ENCODE results near the gene DECR2. TPM values are rescaled to one million over a fixed set of nuclear protein-coding genes. Genes with fewer than 3 reads are reported as not detected.

The DECR2 gene
- total and polyA plus RNA-seq, 2 of the 13 experiments (the other 11 are each of a cell fraction or from before 2014, with no cell fraction given), result 36.3 to 44.6 TPM

DNA sequence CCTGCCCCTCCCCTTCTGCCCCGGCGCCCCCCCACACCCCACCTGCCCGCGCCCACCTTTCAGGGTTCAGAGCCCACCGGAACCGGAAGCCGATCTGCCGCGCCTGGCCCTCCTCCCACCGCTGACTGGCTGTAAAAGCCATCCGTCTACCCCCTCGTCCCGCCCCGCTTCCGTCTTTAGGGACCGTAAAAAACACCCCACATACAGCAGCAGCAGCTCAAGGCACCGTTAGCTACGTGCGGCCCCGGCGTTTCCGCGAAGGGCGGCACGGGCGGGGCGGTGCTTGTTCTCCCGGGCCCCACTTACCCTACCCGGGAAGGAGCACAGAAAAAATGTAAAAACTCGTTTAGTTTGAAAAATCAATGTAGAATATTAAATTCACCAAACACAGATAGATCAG, 31.2 kb upstream of the DECR2 start, which contains the start of gene MRPL28 (continued):
- TF ChIP-seq RAD51 (IDR thresholded peaks at IDR 0.05; ENCODE audit: borderline replicate concordance), result no peak
- peak; percentile 94 for TF ChIP-seq PBX2 (CRISPR knock-in tag; IDR thresholded peaks at IDR 0.05)
- TF ChIP-seq ZNF816 (CRISPR knock-in tag; IDR thresholded peaks at IDR 0.05; ENCODE audit: borderline replicate concordance), result no peak
- TF ChIP-seq KLF16 (CRISPR knock-in tag; IDR thresholded peaks at IDR 0.05), result no peak
- no peak for TF ChIP-seq ZNF496 (CRISPR knock-in tag; IDR thresholded peaks at IDR 0.05; ENCODE audit: insufficient replicate concordance)
- no peak for TF ChIP-seq KLF6 (CRISPR knock-in tag; IDR thresholded peaks at IDR 0.05)
- TF ChIP-seq SP4 (CRISPR knock-in tag; IDR thresholded peaks at IDR 0.05), result peak; percentile 87
- peak; percentile 89 for TF ChIP-seq ELF1 (CRISPR knock-in tag; IDR thresholded peaks at IDR 0.05)
- no peak for TF ChIP-seq EED (CRISPR knock-in tag; IDR thresholded peaks at IDR 0.05)
- TF ChIP-seq SP1 (IDR thresholded peaks at IDR 0.05), result no peak
- TF ChIP-seq SP1 (CRISPR knock-in tag; IDR thresholded peaks at IDR 0.05), result peak; percentile 90
- no peak for TF ChIP-seq ZSCAN20 (CRISPR knock-in tag; IDR thresholded peaks at IDR 0.05; ENCODE audit: borderline replicate concordance)
- TF ChIP-seq, protein P1, sequence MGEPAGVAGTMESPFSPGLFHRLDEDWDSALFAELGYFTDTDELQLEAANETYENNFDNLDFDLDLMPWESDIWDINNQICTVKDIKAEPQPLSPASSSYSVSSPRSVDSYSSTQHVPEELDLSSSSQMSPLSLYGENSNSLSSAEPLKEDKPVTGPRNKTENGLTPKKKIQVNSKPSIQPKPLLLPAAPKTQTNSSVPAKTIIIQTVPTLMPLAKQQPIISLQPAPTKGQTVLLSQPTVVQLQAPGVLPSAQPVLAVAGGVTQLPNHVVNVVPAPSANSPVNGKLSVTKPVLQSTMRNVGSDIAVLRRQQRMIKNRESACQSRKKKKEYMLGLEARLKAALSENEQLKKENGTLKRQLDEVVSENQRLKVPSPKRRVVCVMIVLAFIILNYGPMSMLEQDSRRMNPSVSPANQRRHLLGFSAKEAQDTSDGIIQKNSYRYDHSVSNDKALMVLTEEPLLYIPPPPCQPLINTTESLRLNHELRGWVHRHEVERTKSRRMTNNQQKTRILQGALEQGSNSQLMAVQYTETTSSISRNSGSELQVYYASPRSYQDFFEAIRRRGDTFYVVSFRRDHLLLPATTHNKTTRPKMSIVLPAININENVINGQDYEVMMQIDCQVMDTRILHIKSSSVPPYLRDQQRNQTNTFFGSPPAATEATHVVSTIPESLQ (CRISPR knock-in tag; conservative IDR thresholded peaks at IDR 0.05), result no peak
- TF ChIP-seq ZFP41 (CRISPR knock-in tag; IDR thresholded peaks at IDR 0.05; ENCODE audit: borderline replicate concordance), result no peak
- TF ChIP-seq, protein P2, sequence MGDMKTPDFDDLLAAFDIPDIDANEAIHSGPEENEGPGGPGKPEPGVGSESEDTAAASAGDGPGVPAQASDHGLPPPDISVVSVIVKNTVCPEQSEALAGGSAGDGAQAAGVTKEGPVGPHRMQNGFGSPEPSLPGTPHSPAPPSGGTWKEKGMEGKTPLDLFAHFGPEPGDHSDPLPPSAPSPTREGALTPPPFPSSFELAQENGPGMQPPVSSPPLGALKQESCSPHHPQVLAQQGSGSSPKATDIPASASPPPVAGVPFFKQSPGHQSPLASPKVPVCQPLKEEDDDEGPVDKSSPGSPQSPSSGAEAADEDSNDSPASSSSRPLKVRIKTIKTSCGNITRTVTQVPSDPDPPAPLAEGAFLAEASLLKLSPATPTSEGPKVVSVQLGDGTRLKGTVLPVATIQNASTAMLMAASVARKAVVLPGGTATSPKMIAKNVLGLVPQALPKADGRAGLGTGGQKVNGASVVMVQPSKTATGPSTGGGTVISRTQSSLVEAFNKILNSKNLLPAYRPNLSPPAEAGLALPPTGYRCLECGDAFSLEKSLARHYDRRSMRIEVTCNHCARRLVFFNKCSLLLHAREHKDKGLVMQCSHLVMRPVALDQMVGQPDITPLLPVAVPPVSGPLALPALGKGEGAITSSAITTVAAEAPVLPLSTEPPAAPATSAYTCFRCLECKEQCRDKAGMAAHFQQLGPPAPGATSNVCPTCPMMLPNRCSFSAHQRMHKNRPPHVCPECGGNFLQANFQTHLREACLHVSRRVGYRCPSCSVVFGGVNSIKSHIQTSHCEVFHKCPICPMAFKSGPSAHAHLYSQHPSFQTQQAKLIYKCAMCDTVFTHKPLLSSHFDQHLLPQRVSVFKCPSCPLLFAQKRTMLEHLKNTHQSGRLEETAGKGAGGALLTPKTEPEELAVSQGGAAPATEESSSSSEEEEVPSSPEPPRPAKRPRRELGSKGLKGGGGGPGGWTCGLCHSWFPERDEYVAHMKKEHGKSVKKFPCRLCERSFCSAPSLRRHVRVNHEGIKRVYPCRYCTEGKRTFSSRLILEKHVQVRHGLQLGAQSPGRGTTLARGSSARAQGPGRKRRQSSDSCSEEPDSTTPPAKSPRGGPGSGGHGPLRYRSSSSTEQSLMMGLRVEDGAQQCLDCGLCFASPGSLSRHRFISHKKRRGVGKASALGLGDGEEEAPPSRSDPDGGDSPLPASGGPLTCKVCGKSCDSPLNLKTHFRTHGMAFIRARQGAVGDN (CRISPR knock-in tag; IDR thresholded peaks at IDR 0.05), result no peak; the same call in 1 of the 2 replicates
- TF ChIP-seq ZNF512B (CRISPR knock-in tag; IDR thresholded peaks at IDR 0.05; ENCODE audit: borderline replicate concordance), result no peak
- TF ChIP-seq ZNF749 (CRISPR knock-in tag; IDR thresholded peaks at IDR 0.05; ENCODE audit: borderline replicate concordance), result no peak
- TF ChIP-seq AGO1 (IDR thresholded peaks at IDR 0.05; ENCODE audit: low read depth, low read length, poor library complexity, severe bottlenecking), result peak; percentile 78
- TF ChIP-seq ZNF546 (CRISPR knock-in tag; conservative IDR thresholded peaks at IDR 0.05), result no peak
- no peak for TF ChIP-seq ZNF598 (CRISPR knock-in tag; IDR thresholded peaks at IDR 0.05; ENCODE audit: borderline replicate concordance)
- no peak for TF ChIP-seq ZFYVE20 (CRISPR knock-in tag; IDR thresholded peaks at IDR 0.05; ENCODE audit: borderline replicate concordance, low read depth)

Measured in HepG2 (cell line).